ENCODE data around the gene DAAM2. TPM values are rescaled to one million over a fixed set of nuclear protein-coding genes. Genes with fewer than 3 reads are reported as not detected.

Gene DAAM2
- total RNA-seq, 2 donors from 2014 or later = 10.1 to 12.2 TPM

DNA sequence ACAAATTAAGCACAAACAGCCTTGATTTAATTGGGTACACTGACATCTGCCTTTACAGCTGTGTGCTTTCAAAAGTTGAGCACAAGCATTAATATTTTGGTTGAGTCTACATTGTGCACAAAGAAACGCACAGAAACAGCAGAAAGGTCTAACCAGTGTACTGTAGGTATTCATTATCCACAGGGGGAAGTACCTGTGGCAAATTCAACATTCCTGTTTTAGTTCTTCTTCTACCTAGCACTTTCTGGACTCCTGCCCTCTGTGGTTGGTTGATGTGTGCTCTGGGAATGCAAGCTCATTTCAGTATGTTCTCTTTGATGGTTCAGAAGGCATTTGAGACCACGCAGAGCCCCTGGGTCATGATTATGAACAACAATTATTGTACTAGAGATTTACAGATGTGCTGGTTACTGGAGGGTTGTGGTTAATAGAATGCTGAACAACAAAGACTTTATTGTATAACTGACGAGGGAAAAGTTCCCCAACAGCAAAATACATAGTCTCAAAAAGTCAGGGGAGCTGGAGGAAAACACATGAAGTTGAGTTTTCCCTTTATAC lies 26.6 kb upstream of the DAAM2 start:
- no peak overlapping the region for H3K27ac ChIP-seq
- no peaks in the 10 kb centered on the region for H3K9me3 ChIP-seq
- intact Hi-C loops (cut with DNase I) = no loop called here
- H3K4me1 ChIP-seq = no peaks in the 10 kb centered on the region
- H3K4me3 ChIP-seq = no peak overlapping the region
- ATAC-seq = no peak
- DNase-seq = no peak
- no peaks in the 10 kb centered on the region for H3K36me3 ChIP-seq (replicated peaks in 1 of 2; ENCODE audit: insufficient read depth in 1 of 2, low read depth in 2 of 2)
- H3K27me3 ChIP-seq = no peaks in the 10 kb centered on the region
- no peak for TF ChIP-seq CTCF (IDR thresholded peaks at IDR 0.05)
- TF ChIP-seq POLR2A (IDR thresholded peaks at IDR 0.05) = no peak
- 36 to 50% methylated on average over 3 of the region's 3 CpGs for WGBS, 2 donors

GRCh38 chr6:39769012-39769411 lies 23.2 kb upstream of the DAAM2 start:
- Histone ChIP-seq H3K36me3 (replicated peaks in 1 of 2; ENCODE audit: insufficient read depth in 1 of 2, low read depth in 2 of 2) (no peaks in the 10 kb centered on the region), H3K27me3 (no peaks in the 10 kb centered on the region), H3K9me3 (no peaks in the 10 kb centered on the region), H3K4me3 (no peak overlapping the region), H3K4me1 (no peaks in the 10 kb centered on the region), H3K27ac (no peak overlapping the region)
- 66 to 79% methylated on average over 5 of the region's 5 CpGs for WGBS, 2 donors
- intact Hi-C loops (cut with DNase I) = no loop called here
- TF ChIP-seq POLR2A (IDR thresholded peaks at IDR 0.05) (no peak), CTCF (IDR thresholded peaks at IDR 0.05) (no peak)
- ATAC-seq (no peak), DNase-seq (no peak)

- no peak overlapping the region for H3K27ac ChIP-seq
- no peak overlapping the region for H3K4me3 ChIP-seq
- 89 to 90% methylated on average over 4 of the region's 4 CpGs for WGBS, 2 donors
- DNase-seq = no peak
- H3K4me1 ChIP-seq = no peaks in the 10 kb centered on the region
- H3K36me3 ChIP-seq (replicated peaks in 1 of 2; ENCODE audit: insufficient read depth in 1 of 2, low read depth in 2 of 2) = no peaks in the 10 kb centered on the region
- no peak for TF ChIP-seq CTCF (IDR thresholded peaks at IDR 0.05)
- TF ChIP-seq POLR2A (IDR thresholded peaks at IDR 0.05) = no peak
- no peaks in the 10 kb centered on the region for H3K27me3 ChIP-seq
- no peaks in the 10 kb centered on the region for H3K9me3 ChIP-seq
- no peak for ATAC-seq
- intact Hi-C loops (cut with DNase I) = no loop called here
These were observed 21.7 kb upstream of the DAAM2 start for GRCh38 chr6:39770446-39770845.

GRCh38 chr6:39772559-39773273 lies 19.5 kb upstream of the DAAM2 start:
- 66 to 79% methylated on average over 6 of the region's 6 CpGs for WGBS, 2 donors
- no peaks in the 10 kb centered on the region for H3K27me3 ChIP-seq
- DNase-seq (no peak), ATAC-seq (no peak)
- no peak overlapping the region for H3K4me3 ChIP-seq
- no peaks in the 10 kb centered on the region for H3K9me3 ChIP-seq
- H3K4me1 ChIP-seq = no peaks in the 10 kb centered on the region
- TF ChIP-seq POLR2A (IDR thresholded peaks at IDR 0.05) = no peak
- TF ChIP-seq CTCF (IDR thresholded peaks at IDR 0.05) = no peak
- intact Hi-C loops (cut with DNase I) = no loop called here
- H3K27ac ChIP-seq = no peak overlapping the region
- H3K36me3 ChIP-seq (replicated peaks in 1 of 2; ENCODE audit: insufficient read depth in 1 of 2, low read depth in 2 of 2) = no peaks in the 10 kb centered on the region

DNA sequence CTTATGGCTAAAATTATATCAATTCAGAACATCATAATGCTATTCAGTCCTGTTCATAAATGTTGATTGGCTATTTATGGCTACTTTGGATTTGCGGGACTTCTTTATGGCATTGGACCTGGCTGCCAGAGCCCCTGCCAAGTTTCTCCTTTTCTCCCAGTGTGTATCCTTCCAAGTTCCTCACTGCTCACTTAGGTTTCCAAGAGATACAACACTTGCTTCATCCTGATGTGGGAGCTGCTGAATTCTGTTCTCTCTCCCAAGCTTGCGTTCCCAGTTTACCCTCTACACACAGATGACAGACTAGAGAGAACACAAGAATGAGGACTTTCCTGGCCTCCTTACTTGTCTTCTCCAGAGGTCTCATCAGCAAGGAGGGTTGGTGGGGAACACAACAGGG lies 18.4 kb upstream of the DAAM2 start:
- Histone ChIP-seq H3K27me3 (no peaks in the 10 kb centered on the region), H3K4me3 (no peak overlapping the region), H3K27ac (no peak overlapping the region), H3K9me3 (no peaks in the 10 kb centered on the region), H3K4me1 (no peaks in the 10 kb centered on the region), H3K36me3 (replicated peaks in 1 of 2; ENCODE audit: insufficient read depth in 1 of 2, low read depth in 2 of 2) (no peaks in the 10 kb centered on the region)
- intact Hi-C loops (cut with DNase I) = no loop called here
- ATAC-seq = no peak
- TF ChIP-seq CTCF (IDR thresholded peaks at IDR 0.05) = no peak
- TF ChIP-seq POLR2A (IDR thresholded peaks at IDR 0.05) = no peak
- DNase-seq = no peak
- 93 to 100% methylated on average over 2 of the region's 2 CpGs for WGBS, 2 donors

Measured in body of pancreas (tissue), 4 donors.